HG02943 (cell line): Measurements from ENCODE around the gene FMO3.

Experiments used
- ATAC-seq: cut with Tn5 transposase; IDR thresholded peaks from one replicate; pipeline ENCODE4 v1.9.1; 2021; ENCODE audit warnings: mild to moderate bottlenecking, low read depth, moderate library complexity; ENCODE audit not compliant: unreplicated experiment

Gene FMO3

DNA sequence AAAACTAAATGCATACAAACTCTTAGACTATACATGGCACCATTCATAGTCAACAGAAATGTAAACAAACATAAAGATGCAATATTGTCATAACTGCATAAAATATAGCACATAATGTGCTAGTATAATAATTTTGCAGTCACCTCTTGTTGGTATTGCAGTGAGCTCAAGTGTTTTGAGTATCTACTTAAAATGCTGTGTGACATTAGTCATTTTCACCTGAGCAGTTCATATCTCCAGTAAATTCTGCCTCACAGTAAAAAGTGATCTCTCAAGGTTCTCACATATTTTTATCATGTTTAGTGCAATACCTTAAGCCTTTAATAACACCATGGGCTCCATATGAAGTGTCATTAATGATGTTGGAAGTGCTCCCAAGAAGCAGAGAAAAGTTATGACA lies 64.8 kb downstream of the FMO3 start:
- ATAC-seq = no peak

DNA sequence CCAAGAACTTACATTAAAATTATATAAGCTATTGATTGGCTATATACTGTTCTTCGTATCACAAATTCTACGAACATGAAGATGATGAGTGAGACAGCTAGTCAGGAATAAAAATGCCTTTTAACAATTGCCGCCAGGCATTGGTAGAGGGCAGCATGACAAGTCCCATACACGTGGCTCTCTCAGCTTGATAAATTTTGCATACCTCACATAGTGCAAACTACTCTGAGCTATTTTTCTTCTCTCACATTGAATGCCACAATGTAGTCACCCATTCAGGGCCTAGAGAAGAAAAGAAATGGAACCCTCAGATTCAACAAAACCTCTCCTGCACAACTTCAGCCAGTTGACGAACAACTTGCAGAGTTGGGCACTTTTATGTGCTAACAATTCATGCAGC lies 67.4 kb downstream of the FMO3 start:
- no peak for ATAC-seq

DNA sequence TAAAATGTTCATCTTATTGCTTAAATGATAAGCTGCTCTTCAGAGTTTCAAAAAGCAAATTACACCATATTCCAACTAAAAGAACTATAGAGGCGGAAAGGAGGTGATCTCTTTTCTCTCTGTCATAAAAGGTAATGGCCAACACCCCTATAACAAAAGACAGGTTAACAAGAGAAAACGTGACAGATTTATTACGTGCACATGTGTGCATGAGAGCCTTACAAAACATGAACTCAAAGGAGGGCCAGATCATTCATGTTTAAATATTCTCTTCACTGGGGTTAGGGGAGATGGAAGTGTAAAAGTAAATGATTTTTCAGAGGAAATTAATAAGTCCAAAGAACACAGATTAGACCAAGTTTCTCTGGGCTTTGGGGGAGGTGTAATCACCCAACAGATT lies 67.8 kb downstream of the FMO3 start:
- ATAC-seq = no peak

DNA sequence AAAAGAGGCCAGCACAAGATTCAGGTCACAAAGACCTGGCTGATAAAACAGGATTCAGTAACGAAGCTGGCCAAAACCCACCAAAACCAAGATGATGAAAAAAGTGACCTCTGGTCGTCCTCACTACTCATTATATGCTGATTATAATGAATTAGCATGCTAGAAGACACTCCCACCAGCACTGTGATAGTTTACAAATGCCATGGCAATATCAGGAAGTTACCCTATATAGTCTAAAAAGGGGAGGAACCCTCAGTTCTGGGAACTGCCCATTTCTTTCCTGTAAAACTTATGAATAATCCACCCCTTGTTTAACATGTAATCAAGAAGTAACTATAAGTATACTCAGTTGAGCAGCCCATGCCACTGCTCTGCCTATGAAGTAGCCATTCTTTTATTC lies 68.4 kb downstream of the FMO3 start:
- ATAC-seq = no peak

DNA sequence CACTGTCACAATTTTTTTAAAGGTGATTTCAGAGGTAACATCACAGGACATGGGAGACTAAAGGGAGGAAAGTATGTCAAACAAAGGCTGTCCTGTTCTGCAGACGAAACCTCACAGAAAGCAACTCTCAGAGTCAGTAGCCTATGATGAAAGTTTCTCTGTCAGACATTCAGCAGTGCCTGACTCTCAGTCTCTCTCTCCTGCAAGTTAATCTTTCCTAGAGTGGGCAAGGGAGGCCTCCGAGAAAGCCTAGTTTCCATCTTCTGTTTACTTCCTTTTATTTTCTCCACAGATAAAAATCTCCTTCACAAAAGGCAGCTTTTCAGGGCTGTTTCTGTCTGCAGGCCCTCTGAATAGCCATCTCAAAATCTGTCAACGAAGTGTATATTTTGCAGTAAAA lies 69.5 kb downstream of the FMO3 start:
- peak; percentile 88 for ATAC-seq

DNA sequence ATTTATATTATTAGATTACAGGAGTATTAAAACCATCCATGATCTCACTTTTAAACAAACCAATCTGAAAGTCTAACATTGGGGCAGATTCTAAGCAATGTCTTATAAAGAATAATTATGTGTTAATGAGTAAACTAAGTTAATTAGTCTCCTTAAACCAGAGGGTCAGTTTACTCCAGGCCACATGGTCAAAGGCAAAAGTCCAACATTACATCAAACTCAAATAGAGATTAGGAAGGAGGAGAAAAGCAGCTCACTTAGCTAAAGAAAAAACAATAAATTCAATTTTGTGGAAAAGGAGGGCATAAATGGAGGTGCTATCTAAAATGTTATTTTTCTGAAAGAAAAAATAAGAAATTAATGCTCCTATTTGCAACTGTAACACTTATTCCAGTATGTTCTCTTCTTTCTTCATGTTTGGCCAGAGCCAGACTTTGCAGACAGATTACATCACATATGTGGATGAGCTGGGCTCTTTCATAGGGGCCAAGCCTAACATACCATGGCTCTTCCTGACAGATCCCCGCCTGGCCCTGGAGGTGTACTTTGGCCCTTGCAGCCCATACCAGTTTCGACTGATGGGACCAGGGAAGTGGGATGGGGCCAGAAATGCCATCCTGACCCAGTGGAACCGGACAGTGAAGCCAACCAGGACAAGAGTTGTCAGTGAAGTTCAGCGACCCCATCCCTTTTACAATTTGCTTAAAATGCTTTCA lies 70.1 kb downstream of the FMO3 start:
- ATAC-seq = no peak

DNA sequence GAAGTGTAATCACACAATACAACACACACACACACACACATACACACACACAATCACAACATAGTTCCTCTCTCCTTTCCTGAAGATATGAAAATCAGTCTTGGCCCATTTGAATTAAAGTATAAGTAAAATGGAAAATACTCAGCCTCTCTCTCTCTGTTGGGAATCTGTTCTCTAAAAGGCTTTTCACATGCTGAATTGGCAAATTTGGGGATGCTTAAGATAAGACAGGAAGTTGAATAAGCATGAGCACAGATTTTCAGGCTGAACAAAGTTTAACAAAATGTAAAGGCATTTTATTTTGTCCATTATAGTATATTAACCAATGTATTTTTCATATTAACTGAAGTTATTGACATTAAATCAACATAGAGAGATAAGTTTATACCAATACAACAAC lies 70.7 kb downstream of the FMO3 start:
- ATAC-seq = no peak

DNA sequence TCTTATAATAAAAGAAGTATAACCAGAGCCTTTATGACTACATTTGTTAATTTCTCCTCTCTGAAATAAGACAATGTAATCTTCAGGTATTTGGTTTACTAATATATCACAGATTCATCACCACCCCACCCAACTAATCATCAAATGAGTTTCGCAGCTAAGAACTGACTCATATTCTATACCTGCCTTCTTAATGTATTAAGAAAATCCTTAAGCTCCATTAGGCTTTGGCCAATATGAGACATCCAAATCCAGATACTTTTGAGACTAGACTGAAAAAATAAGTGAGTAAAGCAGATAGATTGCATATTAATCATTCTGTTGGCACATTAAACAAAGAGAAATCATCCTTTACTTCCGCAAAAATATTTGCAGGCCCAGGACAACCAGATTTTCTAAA lies 75.7 kb downstream of the FMO3 start:
- ATAC-seq = no peak
